ENCODE results near the gene DHH. TPM values are rescaled to one million over a fixed set of nuclear protein-coding genes. Genes with fewer than 3 reads are reported as not detected.
A peak's percentile ranks its signal among the peaks of the same experiment; 100 is the strongest.

Gene DHH
- polyA plus RNA-seq, 1 donor from 2014 or later, result not detected

GRCh38 chr12:49093792-49094159, 825 bp downstream of the DHH start:
- Mint-ChIP-seq H3K27me3 (peaks cover 45% of the 10 kb centered on the region), H3K9me3 (no peaks in the 10 kb centered on the region), H3K4me1 (peaks cover 12 to 36% (median 23%) of the 10 kb centered on the region in 3 donors), H3K4me3 (peak overlapping the region in 2 of 4 donors; percentile 43 to 65), H3K27ac (peak overlapping the region in 1 of 3 donors; percentile 18), H3K36me3 (no peaks in the 10 kb centered on the region)

- peaks cover 49% of the 10 kb centered on the region for H3K27me3 Mint-ChIP-seq
- H3K9me3 Mint-ChIP-seq, result no peaks in the 10 kb centered on the region
- H3K4me3 Mint-ChIP-seq, result peak overlapping the region in 3 of 4 donors; percentile 27 to 75 (median 65)
- H3K36me3 Mint-ChIP-seq, result no peaks in the 10 kb centered on the region
- peak overlapping the region in 1 of 3 donors; percentile 68 for H3K27ac Mint-ChIP-seq
- H3K4me1 Mint-ChIP-seq, result peaks cover 17 to 43% (median 30%) of the 10 kb centered on the region in 3 donors
These were observed 1.7 kb downstream of the DHH start for GRCh38 chr12:49092816-49093406.

DNA sequence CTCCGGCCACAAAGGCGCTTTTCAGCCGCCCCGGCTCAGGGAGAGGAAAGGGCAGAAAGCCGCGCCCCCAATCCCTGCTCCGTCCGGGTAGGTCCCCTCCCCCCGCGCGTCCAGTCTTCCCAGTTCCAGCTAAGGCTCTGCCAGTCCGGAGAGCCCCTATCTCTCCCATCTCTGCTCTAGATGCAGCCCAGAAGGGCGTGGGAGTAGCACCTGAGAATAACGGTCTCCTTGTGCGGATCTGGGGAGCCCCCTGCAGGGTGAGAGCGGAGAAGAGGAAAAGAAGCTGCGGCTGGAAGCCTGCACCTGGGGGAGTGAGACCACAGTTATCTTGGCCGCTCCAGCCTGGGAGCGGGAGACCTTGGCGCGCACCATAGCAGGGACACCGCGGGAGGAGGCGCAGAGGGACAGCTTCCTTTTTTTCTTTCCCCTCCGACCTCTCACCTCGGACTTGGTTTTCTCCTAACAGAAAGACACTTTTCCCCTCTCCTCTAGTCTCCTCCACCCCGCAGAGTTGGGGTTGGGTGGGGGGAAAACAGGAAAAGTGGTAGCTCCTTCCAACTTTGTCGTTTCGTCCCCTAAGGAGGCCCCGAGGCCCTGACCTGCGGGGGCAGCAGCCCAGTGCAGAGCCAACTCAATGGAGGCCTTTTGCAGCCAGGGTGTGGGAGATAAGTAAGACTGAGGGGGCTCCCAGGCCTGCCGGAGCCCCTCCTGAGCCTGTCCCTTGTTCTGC, 2.4 kb downstream of the DHH start:
- H3K4me1 Mint-ChIP-seq, result peaks cover 17 to 43% (median 31%) of the 10 kb centered on the region in 3 donors
- H3K27ac Mint-ChIP-seq, result peak overlapping the region; percentile 68 to 81 (median 73)
- peaks cover 49% of the 10 kb centered on the region for H3K27me3 Mint-ChIP-seq
- no peaks in the 10 kb centered on the region for H3K9me3 Mint-ChIP-seq
- H3K36me3 Mint-ChIP-seq, result no peaks in the 10 kb centered on the region
- peak overlapping the region; percentile 61 to 86 (median 68) for H3K4me3 Mint-ChIP-seq

- Mint-ChIP-seq H3K4me1 (peaks cover 17 to 43% (median 31%) of the 10 kb centered on the region in 3 donors), H3K36me3 (no peaks in the 10 kb centered on the region), H3K27me3 (peaks cover 51% of the 10 kb centered on the region), H3K27ac (peak overlapping the region in 2 of 3 donors; percentile 68 to 81), H3K9me3 (no peaks in the 10 kb centered on the region), H3K4me3 (peak overlapping the region in 3 of 4 donors; percentile 61 to 86 (median 75))
These were observed 2.8 kb downstream of the DHH start for GRCh38 chr12:49091836-49092085.

- peak overlapping the region in 2 of 3 donors; percentile 75 to 81 for H3K27ac Mint-ChIP-seq
- peaks cover 17 to 43% (median 31%) of the 10 kb centered on the region in 3 donors for H3K4me1 Mint-ChIP-seq
- peaks cover 51% of the 10 kb centered on the region for H3K27me3 Mint-ChIP-seq
These were observed 3.4 kb downstream of the DHH start for GRCh38 chr12:49091056-49091835.

DNA sequence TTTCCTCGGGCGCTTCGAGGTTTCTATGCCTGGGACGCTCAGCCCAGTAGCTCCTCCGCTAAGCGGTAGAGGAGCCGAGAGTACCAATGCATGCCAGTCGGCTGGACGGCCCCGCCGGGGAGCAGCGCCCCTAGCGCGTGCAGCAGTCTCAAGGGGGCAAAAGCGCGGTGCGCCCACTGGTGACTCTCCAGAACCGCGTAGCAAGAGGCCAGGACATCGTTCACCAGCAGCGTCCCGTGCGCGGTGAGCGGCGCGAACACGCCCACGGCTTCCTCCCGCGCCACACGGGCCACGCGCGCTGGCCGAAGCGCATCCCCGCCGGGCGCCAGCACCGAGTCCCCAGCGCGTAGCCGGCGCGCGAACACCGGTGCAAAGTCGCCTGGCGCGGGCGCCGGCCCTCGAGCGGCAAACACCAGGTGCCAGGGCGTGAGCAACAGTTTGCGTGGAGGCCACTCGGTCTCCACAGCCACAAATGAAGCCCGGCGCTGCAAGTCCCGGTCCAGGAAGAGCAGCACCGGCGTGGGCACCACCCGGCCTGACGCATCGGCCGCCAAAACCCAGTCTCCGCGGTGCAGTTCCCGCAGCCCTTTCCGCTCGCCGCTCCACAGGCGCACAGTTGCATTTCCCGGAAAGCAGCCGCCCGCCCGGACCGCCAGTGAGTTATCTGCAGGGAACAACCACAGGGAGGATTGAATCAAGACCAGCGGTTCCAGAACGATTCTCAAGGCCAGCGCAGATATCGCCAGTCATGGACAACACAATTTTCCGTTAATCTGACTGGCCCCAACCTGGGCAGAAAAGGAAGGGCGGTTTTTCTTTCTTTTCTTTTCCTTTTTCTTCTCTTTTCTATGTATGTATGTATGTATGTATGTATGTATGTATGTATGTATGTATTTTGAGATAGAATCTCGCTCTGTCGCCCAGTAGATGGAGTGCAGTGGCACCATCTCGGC, 4.5 kb downstream of the DHH start:
- peaks cover 17 to 35% (median 30%) of the 10 kb centered on the region in 3 donors for H3K4me1 Mint-ChIP-seq
- no peaks in the 10 kb centered on the region for H3K9me3 Mint-ChIP-seq
- H3K4me3 Mint-ChIP-seq, result peak overlapping the region; percentile 72 to 94 (median 84)
- H3K27me3 Mint-ChIP-seq, result peaks cover 47% of the 10 kb centered on the region
- H3K27ac Mint-ChIP-seq, result peak overlapping the region; percentile 75 to 87 (median 76)
- no peaks in the 10 kb centered on the region for H3K36me3 Mint-ChIP-seq

More at GRCh38 chr12:49091056-49091835, 3.4 kb downstream of the DHH start:
- Mint-ChIP-seq H3K9me3 (no peaks in the 10 kb centered on the region), H3K36me3 (no peaks in the 10 kb centered on the region), H3K4me3 (peak overlapping the region in 1 of 4 donors; percentile 87)

DNA sequence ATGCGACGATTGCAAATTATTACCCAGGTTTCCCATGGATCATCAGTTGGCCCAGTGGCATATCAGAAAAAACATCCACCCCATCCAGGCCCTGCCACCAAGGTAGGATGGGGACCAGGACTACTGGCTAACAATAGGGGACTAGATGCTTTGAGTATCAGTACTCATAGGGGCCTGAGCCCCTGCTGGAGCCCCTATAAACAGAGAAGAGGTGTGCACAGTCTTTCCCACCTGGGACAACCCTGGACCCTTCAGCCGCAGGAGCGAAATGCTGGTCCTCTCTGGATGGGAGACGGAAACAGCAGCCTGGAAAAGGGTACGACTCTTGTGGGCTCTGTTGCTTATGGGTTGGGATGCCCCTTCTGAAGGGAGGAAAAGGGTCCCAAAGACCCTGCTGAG, 5.7 kb downstream of the DHH start:
- peak overlapping the region in 1 of 4 donors; percentile 74 for H3K4me3 Mint-ChIP-seq
- no peaks in the 10 kb centered on the region for H3K36me3 Mint-ChIP-seq
- H3K9me3 Mint-ChIP-seq, result no peaks in the 10 kb centered on the region
- peak overlapping the region in 1 of 3 donors; percentile 78 for H3K27ac Mint-ChIP-seq
- H3K4me1 Mint-ChIP-seq, result peaks cover 13 to 30% (median 26%) of the 10 kb centered on the region in 3 donors
- peaks cover 40% of the 10 kb centered on the region for H3K27me3 Mint-ChIP-seq

DNA sequence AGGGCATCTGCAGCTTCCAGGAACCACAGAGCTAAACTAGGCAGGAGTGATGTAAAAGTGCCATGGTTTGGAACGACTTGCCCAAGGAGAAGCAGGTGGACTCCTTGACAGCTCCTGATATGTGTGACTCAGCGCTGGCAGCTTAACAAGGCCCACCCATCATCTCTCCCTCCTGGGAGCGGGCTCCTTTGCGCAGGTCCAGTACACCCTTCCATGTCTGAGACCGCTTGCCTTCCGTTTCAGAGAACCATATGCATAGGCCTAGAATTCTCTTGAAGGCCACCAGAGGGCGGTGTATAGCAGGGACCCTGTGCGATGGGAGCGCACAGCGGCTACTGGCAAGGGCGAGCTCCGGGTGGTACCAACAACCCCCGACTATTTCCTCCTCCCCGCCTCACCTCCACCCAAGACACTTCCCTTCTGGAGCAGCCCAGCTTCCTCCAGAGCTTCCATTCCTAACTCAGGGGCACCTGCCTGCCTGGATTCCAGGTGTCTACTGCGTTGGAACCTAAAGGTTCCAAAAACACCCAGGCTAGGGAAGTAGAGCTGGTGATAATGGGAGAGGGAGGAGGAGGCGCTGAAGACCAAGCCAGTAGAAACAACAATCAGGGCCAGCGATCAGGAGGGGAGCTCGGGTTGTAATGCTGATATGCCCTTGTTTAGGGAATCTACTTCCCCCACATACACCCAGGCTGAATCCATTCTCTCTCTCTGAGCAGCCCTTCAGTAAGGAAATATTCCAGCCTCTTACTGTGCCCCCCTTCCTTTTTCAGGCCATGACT, 6.3 kb downstream of the DHH start:
- H3K4me1 Mint-ChIP-seq, result peaks cover 12 to 25% (median 23%) of the 10 kb centered on the region in 3 donors
- no peaks in the 10 kb centered on the region for H3K9me3 Mint-ChIP-seq
- H3K4me3 Mint-ChIP-seq, result peak overlapping the region in 2 of 4 donors; percentile 24 to 74
- H3K27me3 Mint-ChIP-seq, result peaks cover 35% of the 10 kb centered on the region
- peak overlapping the region in 2 of 3 donors; percentile 62 to 78 for H3K27ac Mint-ChIP-seq
- H3K36me3 Mint-ChIP-seq, result no peaks in the 10 kb centered on the region

DNA sequence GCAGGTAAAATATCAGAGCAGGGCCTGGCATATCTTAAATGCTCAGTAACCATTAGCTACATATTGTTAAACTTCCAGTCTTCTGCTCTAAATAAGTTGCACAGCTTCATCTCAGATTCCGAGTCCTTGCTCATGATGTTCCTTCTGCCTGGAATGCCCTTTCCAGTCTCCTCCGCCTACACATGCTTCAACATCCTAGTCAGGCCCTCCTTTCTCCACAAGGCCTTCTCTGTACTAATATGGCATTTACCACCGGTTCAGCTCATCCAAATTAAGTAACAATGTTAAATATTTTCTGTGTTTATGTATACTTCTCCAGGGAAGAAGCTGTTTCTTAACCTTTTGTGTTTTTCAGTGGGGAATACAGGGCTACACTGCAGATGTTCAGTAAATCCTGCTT, 8.5 kb downstream of the DHH start:
- Mint-ChIP-seq H3K4me1 (peaks cover 12 to 18% (median 17%) of the 10 kb centered on the region in 3 donors), H3K36me3 (no peaks in the 10 kb centered on the region), H3K27ac (no peak overlapping the region), H3K4me3 (no peak overlapping the region), H3K27me3 (peaks cover 21% of the 10 kb centered on the region), H3K9me3 (no peaks in the 10 kb centered on the region)

DNA sequence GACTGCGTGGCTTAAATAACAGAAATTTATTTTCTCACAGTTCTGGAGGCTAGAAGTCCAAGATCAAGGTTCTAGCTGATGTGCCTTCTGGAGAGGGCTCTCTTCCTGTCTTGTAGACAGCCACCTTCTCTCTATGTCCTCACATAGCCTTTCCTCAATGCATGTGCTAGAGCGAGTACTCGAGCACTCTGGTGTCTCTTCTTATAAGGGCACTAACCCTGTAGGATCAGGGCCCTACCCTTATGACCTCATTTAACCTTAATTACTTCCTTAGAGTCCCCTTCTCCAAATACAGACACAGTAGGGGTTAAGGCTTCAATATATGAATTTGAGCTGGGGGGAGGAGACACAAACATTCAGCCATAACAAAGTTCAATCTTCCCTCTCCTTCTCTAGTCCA, 10.2 kb downstream of the DHH start:
- H3K4me3 Mint-ChIP-seq, result no peak overlapping the region
- no peaks in the 10 kb centered on the region for H3K36me3 Mint-ChIP-seq
- peaks cover 5 to 9% (median 7%) of the 10 kb centered on the region in 3 donors for H3K4me1 Mint-ChIP-seq
- H3K9me3 Mint-ChIP-seq, result no peaks in the 10 kb centered on the region
- peaks cover 9% of the 10 kb centered on the region for H3K27me3 Mint-ChIP-seq
- no peak overlapping the region for H3K27ac Mint-ChIP-seq

GRCh38 chr12:49079793-49080192, 14.8 kb downstream of the DHH start:
- Mint-ChIP-seq H3K4me3 (no peak overlapping the region), H3K27me3 (peaks cover 2% of the 10 kb centered on the region), H3K9me3 (no peaks in the 10 kb centered on the region), H3K27ac (no peak overlapping the region), H3K4me1 (no peaks in the 10 kb centered on the region), H3K36me3 (no peaks in the 10 kb centered on the region)

- no peak overlapping the region for H3K27ac Mint-ChIP-seq
- no peaks in the 10 kb centered on the region for H3K36me3 Mint-ChIP-seq
- H3K4me3 Mint-ChIP-seq, result peak overlapping the region in 3 of 4 donors; percentile 4 to 33 (median 6)
- peaks cover 9 to 16% (median 10%) of the 10 kb centered on the region in 3 donors for H3K4me1 Mint-ChIP-seq
- H3K9me3 Mint-ChIP-seq, result no peaks in the 10 kb centered on the region
- H3K27me3 Mint-ChIP-seq, result no peaks in the 10 kb centered on the region
These were observed 23.6 kb downstream of the DHH start for GRCh38 chr12:49070971-49071370.

DNA sequence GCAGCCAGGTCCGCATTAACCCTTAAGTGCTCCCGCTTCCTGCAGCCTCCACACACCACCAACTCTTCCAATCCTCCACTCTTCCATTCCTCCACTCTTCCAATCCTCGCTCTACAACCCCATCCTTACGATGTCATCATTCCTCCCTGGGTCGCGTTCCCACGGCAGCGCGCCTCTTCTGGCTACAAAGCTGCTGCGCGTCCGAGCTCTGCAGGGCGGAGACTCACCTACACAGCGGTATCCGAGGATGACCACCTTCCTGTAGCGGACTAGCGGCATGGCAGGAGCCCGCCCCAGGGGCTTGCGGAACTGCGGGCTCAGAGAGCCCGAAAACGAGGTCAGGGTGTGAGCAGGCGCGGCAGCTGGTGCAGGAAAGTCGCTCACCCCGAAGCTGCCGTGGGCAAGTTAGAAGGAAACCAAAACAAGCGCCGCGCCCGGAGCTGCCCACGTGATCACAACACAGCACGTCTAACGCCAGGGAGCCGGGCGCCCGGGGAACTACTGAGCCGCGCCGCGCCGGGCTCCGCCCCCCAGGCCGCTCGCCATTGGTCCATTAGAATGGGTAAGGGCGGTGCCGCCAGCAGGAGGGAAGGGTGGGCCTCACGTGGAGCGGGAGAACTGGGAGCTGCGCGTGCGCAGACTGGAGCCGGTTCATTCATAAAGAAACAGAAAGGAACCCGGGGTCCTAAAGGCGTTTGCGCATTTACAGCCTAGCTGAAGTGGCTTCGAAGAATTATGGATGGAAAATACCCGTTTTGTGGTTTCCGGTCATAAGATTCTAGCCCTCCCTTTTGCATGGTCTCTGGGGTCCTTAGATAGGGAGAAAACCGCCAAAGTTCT, 24.9 kb downstream of the DHH start, which contains the start of gene RHEBL1:
TSS of gene RHEBL1 (minus strand) at position 473 of the 840 bp plus-strand sequence. CDS start at position 279, 194 bp downstream.
- Mint-ChIP-seq H3K4me3 (peak within 1 kb of the TSS; percentile 96 to 99 (median 98)), H3K27ac (peak within 1 kb of the TSS; percentile 90 to 97 (median 94)), H3K4me1 (peaks cover 9 to 16% (median 10%) of the 10 kb centered on the region in 3 donors), H3K9me3 (no peaks in the 10 kb centered on the region), H3K36me3 (no peaks in the 10 kb centered on the region), H3K27me3 (no peaks in the 10 kb centered on the region)

All from IgD-negative memory B cell (primary cell).